Measurements from ENCODE around the gene ATP6V1F. TPM values are rescaled to one million over a fixed set of nuclear protein-coding genes. Genes with fewer than 3 reads are reported as not detected.

ATP6V1F gene
- total and polyA plus RNA-seq, 4 donors, result 83.7 to 270 (median 103) TPM

DNA sequence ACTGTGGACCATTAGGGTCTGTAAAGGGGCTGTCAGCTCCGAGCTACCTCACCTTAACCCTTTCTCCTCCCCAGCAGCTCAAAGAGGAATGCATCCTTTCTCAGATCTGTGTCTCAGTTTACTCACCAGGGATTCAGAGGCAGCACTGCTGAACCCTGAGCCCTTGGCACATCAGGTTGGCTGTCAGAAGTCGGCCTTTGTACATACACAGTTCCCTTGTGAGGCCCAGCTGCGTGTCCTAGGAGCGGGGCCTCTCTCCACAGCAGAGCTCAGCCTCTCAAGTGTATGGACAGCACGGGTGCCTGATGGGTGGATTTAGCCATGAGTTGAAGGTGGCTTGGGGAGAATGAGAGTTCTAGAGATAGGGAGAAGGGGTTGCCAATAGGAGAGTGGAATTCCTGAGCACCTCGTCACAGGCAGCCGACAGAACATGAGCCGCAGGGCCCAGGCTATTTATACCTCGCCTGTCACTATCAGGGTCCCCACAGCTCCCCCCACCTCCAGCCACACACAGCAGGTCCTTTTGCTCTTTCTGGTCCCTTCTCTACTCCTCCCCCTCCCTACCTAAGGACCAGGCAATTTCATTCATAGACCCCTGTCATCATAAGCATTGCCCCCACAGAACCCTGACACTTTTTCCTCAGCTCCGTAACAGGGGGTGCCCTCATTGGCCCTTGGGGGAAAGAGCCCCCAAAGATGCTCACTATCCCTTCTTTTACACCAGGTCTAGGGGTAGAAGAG is 34.5 kb upstream of the ATP6V1F start:
- DNase-seq (peak; percentile 68 to 85), ATAC-seq (ENCODE audit: low FRiP score) (no peak)
- H3K27ac ChIP-seq (ENCODE audit: low read depth in 1 of 2, low read length in 2 of 2), result peak overlapping the region; percentile 63 to 75
- 19 to 30% methylated on average over 10 of the region's 10 CpGs for WGBS, 2 donors
- no peak overlapping the region for H3K4me3 ChIP-seq (ENCODE audit: low read length in 2 of 2)
- intact Hi-C loops (cut with DNase I), result loop anchor here in 1 of 2 donors (5.0 kb wide), 1 partner anchor 36 kb away; the partner anchor contains the start of gene CCDC136
- no peaks in the 10 kb centered on the region for H3K27me3 ChIP-seq (ENCODE audit: control insufficient read depth in 1 of 2, insufficient read depth in 2 of 2, low read length in 1 of 2)
- H3K36me3 ChIP-seq (ENCODE audit: control insufficient read depth in 1 of 2, insufficient read depth in 2 of 2, low read length in 1 of 2), result no peaks in the 10 kb centered on the region
- H3K4me1 ChIP-seq (ENCODE audit: control insufficient read depth in 1 of 2, insufficient read depth in 2 of 2, low read length in 2 of 2), result no peaks in the 10 kb centered on the region
- no peaks in the 10 kb centered on the region for H3K9me3 ChIP-seq (ENCODE audit: control insufficient read depth, low read length)

DNA sequence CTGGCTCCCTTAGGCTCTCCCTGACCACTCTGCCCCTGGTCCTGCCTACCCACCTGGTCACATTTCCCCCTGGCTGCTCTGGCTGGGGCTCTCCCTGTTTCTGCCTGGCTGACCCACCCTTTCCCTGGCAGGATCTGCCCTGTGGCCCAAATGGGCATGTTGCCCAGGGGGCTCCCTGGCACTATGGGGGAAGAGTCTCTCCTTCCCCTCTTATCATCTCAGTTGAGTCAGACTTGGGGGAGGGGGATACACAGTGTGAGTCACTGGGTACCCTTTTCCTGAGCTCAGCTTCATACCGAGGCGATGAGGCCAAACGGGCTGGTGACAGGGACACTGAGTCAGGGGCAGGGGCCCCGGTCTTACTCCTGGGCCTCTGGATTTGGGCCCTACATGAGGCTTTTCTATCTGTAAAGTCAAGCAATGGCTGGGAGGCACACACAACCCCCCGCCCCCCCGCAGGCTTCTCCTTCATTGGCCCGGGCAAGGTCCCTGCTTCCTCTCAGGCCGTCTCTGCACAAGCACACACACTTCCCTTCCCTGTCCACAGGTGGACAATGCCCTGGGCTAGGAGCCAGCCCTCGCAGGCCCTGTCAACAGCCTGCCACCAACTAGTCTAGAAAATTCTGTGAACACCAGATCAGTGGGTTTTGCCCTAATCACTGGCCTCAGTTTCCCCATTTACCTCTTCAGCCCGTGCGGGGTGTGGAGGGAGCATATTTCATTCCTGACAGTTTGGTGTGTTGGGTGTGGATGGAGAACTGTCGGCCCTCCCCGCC is 33.1 kb upstream of the ATP6V1F start:
- peak overlapping the region in 1 of 2 donors; percentile 63 for H3K27ac ChIP-seq (ENCODE audit: low read depth in 1 of 2, low read length in 2 of 2)
- ATAC-seq (ENCODE audit: low FRiP score), result no peak
- intact Hi-C loops (cut with DNase I), result loop anchor here (2.0 to 5.0 kb wide), 3 partner anchors 37 to 92 kb away; partner anchors contain the start of genes CCDC136 (in 2 of the 2) and CALU (in 1 of the 2)
- no peaks in the 10 kb centered on the region for H3K36me3 ChIP-seq (ENCODE audit: control insufficient read depth in 1 of 2, insufficient read depth in 2 of 2, low read length in 1 of 2)
- no peaks in the 10 kb centered on the region for H3K4me1 ChIP-seq (ENCODE audit: control insufficient read depth in 1 of 2, insufficient read depth in 2 of 2, low read length in 2 of 2)
- no peaks in the 10 kb centered on the region for H3K27me3 ChIP-seq (ENCODE audit: control insufficient read depth in 1 of 2, insufficient read depth in 2 of 2, low read length in 1 of 2)
- 13 to 14% methylated on average over 12 to 13 of the region's 13 CpGs for WGBS, 2 donors
- peak; percentile 55 to 83 for DNase-seq
- peak overlapping the region; percentile 40 to 68 for H3K4me3 ChIP-seq (ENCODE audit: low read length in 2 of 2)
- no peaks in the 10 kb centered on the region for H3K9me3 ChIP-seq (ENCODE audit: control insufficient read depth, low read length)

DNA sequence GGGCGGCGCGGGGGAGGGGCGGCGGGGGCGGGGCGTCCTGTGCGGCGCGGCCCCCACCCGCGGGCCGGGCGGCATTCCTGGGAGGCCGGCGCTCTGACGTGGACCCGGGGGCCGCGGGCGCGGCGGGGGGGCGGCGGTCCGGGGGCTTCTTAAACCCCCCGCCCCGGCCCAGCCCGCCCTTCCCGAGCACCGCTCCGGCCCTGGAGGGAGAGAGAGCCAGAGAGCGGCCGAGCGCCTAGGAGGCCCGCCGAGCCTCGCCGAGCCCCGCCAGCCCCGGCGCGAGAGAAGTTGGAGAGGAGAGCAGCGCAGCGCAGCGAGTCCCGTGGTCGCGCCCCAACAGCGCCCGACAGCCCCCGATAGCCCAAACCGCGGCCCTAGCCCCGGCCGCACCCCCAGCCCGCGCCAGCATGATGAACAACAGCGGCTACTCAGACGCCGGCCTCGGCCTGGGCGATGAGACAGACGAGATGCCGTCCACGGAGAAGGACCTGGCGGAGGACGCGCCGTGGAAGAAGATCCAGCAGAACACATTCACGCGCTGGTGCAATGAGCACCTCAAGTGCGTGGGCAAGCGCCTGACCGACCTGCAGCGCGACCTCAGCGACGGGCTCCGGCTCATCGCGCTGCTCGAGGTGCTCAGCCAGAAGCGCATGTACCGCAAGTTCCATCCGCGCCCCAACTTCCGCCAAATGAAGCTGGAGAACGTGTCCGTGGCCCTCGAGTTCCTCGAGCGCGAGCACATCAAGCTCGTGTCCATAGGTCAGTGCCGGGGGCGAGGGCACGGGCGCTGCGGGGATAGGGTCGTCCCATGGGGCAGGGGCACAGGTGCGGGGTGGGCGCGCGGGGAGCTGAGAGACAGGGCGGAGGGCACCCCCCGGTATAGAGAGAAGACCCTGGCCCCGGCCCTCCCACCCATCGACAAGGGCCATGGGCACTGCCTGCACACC is 32.2 kb upstream of the ATP6V1F start, which contains the start of gene FLNC:
FLNC (plus strand) TSS at position 176 of the 947 bp plus-strand sequence; CDS start at position 408, 232 bp downstream.
- 1% methylated on average over 71 to 109 of the region's 109 CpGs for whole genome bisulfite sequencing, 2 donors
- peak; percentile 8 for ATAC-seq (ENCODE audit: low FRiP score)
- DNase-seq, result peak; percentile 76 to 91
- intact Hi-C loops (cut with DNase I), result loop anchor here in 1 of 2 donors (2.0 to 5.0 kb wide), 2 partner anchors 40 to 93 kb away; partner anchors contain the start of genes CALU and CCDC136
- peak within 1 kb of the TSS; percentile 7 to 81 for H3K27ac ChIP-seq (ENCODE audit: low read depth in 1 of 2, low read length in 2 of 2)
- no peaks in the 10 kb centered on the region for H3K9me3 ChIP-seq (ENCODE audit: control insufficient read depth, low read length)
- no peaks in the 10 kb centered on the region for H3K4me1 ChIP-seq (ENCODE audit: control insufficient read depth in 1 of 2, insufficient read depth in 2 of 2, low read length in 2 of 2)
- H3K36me3 ChIP-seq (ENCODE audit: control insufficient read depth in 1 of 2, insufficient read depth in 2 of 2, low read length in 1 of 2), result no peaks in the 10 kb centered on the region
- H3K4me3 ChIP-seq (ENCODE audit: low read length in 2 of 2), result peak within 1 kb of the TSS; percentile 40 to 68
- H3K27me3 ChIP-seq (ENCODE audit: control insufficient read depth in 1 of 2, insufficient read depth in 2 of 2, low read length in 1 of 2), result no peaks in the 10 kb centered on the region

DNA sequence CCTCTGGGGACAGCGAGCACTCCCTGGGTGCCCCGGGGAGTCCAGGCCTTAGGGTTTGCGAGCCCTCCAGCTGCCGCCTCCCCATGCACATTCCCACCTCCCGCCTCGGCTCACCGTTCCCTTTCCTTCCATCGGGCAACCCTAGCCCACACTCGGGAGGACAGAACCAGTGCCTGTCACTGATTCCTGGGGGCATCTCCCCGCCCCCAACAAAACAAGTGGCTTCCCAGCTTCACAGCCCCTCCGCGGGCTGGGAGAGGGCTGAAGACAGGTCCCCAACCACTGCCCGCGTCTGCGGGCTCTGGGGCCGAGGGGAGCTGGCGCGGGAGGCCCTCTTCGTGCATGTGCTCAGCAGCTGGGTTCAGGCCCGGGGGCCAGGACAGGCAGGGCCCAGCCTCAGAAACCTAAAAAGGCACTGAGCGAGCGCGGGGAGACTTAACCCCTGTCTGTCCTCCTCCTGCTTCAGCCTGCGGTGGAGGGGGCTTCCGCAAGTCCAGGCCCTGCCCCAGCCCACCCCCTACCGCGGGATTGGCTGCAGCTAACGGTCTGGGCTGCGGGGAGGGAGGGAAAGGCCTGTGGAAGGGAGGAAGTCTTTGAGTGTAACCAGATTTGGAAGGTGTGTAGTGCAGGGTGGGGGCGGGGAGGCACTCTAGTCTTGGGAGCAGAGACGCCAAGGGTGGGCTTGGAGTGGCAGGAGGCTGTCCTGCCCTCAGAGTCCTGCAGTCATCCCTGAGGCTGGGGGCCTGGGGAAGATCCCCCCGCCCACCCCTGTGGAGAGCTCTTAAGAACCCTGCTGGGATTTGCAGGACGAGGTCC is 31.3 kb upstream of the ATP6V1F start:
- intact Hi-C loops (cut with DNase I), result loop anchor here in 1 of 2 donors (2.0 to 5.0 kb wide), 2 partner anchors 41 to 94 kb away; partner anchors contain the start of genes CALU and CCDC136
- no peaks in the 10 kb centered on the region for H3K4me1 ChIP-seq (ENCODE audit: control insufficient read depth in 1 of 2, insufficient read depth in 2 of 2, low read length in 2 of 2)

DNA sequence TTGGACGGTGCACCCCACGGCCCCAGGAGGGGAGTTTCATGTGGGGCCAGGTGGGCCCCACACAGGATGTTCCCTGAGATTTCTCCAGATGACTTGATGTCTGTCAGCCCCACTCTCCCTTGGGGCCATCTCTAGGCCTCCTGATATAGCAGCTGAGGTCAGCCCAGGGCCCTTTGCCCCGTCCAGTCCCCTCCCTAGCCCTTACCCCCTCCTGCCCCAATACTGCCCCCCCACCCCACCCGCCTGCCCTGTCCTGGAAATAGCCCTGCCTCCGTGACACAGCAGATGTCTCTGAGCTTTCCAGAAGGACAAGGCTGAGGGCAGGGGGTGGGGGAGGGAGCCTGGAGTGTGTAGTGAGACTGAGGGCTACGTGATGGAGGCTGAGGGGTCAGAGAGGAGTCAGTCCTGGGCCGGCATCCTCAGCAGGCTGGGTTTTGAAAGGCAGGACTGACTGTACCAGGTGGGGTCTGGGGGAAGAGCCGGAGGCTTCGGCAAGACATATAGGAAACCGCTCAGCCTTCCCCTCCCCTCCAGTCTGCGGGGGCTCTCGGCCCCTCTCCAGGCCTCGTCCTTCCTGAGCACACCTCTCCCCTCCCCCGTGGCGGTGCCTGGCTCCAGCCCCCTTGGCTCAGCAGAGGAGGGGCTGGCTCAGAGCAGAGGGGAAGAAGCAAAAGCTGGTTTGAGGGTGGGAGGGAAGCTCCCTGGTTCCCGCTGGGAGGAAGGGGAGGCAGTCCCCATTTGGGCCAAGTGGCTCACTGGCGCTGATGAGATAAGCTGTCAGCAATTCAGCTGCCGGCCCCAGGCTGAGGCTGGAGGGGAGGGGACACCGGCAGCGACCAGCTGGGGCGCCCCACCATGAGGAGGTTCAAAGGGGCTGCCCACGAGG is 30.4 kb upstream of the ATP6V1F start:
- Histone ChIP-seq H3K4me3 (ENCODE audit: low read length in 2 of 2) (peak overlapping the region; percentile 40 to 68), H3K27me3 (ENCODE audit: control insufficient read depth in 1 of 2, insufficient read depth in 2 of 2, low read length in 1 of 2) (no peaks in the 10 kb centered on the region), H3K36me3 (ENCODE audit: control insufficient read depth in 1 of 2, insufficient read depth in 2 of 2, low read length in 1 of 2) (no peaks in the 10 kb centered on the region), H3K27ac (ENCODE audit: low read depth in 1 of 2, low read length in 2 of 2) (peak overlapping the region; percentile 7 to 77), H3K9me3 (ENCODE audit: control insufficient read depth, low read length) (no peaks in the 10 kb centered on the region), H3K4me1 (ENCODE audit: control insufficient read depth in 1 of 2, insufficient read depth in 2 of 2, low read length in 2 of 2) (no peaks in the 10 kb centered on the region)
- 6 to 7% methylated on average over 21 to 22 of the region's 22 CpGs for whole genome bisulfite sequencing, 2 donors
- intact Hi-C loops (cut with DNase I), result loop anchor here in 1 of 2 donors (2.0 to 5.0 kb wide), 2 partner anchors 41 to 95 kb away; partner anchors contain the start of genes CALU and CCDC136
- ATAC-seq (ENCODE audit: low FRiP score) (peak; percentile 28), DNase-seq (peak; percentile 66 to 81)

More for the DNA sequence above, 31.3 kb upstream of the ATP6V1F start:
- ATAC-seq (ENCODE audit: low FRiP score) (peak; percentile 53), DNase-seq (peak; percentile 76 to 79)
- Histone ChIP-seq H3K27ac (ENCODE audit: low read depth in 1 of 2, low read length in 2 of 2) (peak overlapping the region; percentile 7 to 72), H3K4me3 (ENCODE audit: low read length in 2 of 2) (peak overlapping the region; percentile 40 to 68), H3K36me3 (ENCODE audit: control insufficient read depth in 1 of 2, insufficient read depth in 2 of 2, low read length in 1 of 2) (no peaks in the 10 kb centered on the region), H3K9me3 (ENCODE audit: control insufficient read depth, low read length) (no peaks in the 10 kb centered on the region), H3K27me3 (ENCODE audit: control insufficient read depth in 1 of 2, insufficient read depth in 2 of 2, low read length in 1 of 2) (no peaks in the 10 kb centered on the region)
- 3 to 4% methylated on average over 29 to 33 of the region's 33 CpGs for WGBS, 2 donors

DNA sequence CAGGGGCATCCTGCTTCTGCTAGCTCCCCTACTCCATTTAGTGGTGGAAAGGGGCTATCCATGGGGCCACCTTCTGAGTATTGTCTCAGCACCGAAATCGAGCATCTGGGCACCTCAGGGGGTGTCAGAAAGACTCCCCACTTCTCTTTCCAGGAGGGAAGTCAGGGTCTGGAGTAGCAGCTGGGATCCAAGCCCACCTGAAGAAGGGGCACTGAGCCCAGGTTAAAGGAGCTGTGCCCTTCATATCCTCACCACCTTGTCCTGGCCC is 29.8 kb upstream of the ATP6V1F start:
- H3K27me3 ChIP-seq (ENCODE audit: control insufficient read depth in 1 of 2, insufficient read depth in 2 of 2, low read length in 1 of 2), result no peaks in the 10 kb centered on the region

More for the DNA sequence above, 29.8 kb upstream of the ATP6V1F start:
- Histone ChIP-seq H3K27ac (ENCODE audit: low read depth in 1 of 2, low read length in 2 of 2) (peak overlapping the region; percentile 6 to 77), H3K4me3 (ENCODE audit: low read length in 2 of 2) (peak overlapping the region in 1 of 2 donors; percentile 40), H3K36me3 (ENCODE audit: control insufficient read depth in 1 of 2, insufficient read depth in 2 of 2, low read length in 1 of 2) (no peaks in the 10 kb centered on the region), H3K4me1 (ENCODE audit: control insufficient read depth in 1 of 2, insufficient read depth in 2 of 2, low read length in 2 of 2) (no peaks in the 10 kb centered on the region), H3K9me3 (ENCODE audit: control insufficient read depth, low read length) (no peaks in the 10 kb centered on the region)
- ATAC-seq (ENCODE audit: low FRiP score), result no peak
- DNase-seq, result no peak
- 11 to 23% methylated on average over 2 of the region's 2 CpGs for WGBS, 2 donors
- intact Hi-C loops (cut with DNase I), result loop anchor here in 1 of 2 donors (5.0 kb wide), 1 partner anchor 96 kb away; the partner anchor contains the start of gene CALU

Measured in aorta (tissue), 5 donors.